ENCODE results near the gene MTCL3.

MTCL3 gene

DNA sequence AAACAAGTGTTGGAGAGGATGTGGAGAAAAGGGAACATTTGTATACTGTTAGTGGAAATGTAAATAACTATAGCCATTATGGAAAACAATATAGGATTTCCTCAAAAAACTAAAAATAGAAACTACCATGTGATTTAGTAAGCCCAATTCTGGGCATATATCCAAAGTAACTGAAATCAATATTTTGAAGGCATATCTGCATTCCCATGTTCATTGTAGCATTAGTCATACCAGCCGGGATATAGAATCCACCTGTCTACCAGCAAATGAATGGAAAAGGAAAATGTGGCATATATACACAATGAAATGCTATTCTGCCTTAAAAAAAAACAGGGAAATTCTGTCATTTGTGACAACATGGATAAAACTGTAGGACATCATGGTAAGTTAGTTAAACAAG lies 42.5 kb upstream of the MTCL3 start:
- no peak overlapping the region for H3K27ac ChIP-seq
- H3K4me1 ChIP-seq: no peaks in the 10 kb centered on the region
- H3K4me3 ChIP-seq: no peak overlapping the region
- H3K9me3 ChIP-seq: no peaks in the 10 kb centered on the region
- TF ChIP-seq, protein P1, sequence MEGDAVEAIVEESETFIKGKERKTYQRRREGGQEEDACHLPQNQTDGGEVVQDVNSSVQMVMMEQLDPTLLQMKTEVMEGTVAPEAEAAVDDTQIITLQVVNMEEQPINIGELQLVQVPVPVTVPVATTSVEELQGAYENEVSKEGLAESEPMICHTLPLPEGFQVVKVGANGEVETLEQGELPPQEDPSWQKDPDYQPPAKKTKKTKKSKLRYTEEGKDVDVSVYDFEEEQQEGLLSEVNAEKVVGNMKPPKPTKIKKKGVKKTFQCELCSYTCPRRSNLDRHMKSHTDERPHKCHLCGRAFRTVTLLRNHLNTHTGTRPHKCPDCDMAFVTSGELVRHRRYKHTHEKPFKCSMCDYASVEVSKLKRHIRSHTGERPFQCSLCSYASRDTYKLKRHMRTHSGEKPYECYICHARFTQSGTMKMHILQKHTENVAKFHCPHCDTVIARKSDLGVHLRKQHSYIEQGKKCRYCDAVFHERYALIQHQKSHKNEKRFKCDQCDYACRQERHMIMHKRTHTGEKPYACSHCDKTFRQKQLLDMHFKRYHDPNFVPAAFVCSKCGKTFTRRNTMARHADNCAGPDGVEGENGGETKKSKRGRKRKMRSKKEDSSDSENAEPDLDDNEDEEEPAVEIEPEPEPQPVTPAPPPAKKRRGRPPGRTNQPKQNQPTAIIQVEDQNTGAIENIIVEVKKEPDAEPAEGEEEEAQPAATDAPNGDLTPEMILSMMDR (IDR thresholded peaks at IDR 0.05): no peak
- no peak for TF ChIP-seq POLR2AphosphoS5 (IDR thresholded peaks at IDR 0.05)
- no peaks in the 10 kb centered on the region for H3K36me3 ChIP-seq
- no peak for DNase-seq (ENCODE audit: low spot score in 2 of 2)
- intact Hi-C loops (cut with DNase I; ENCODE audit: low total_unique reads): no loop called here
- H3K27me3 ChIP-seq: no peaks in the 10 kb centered on the region

DNA sequence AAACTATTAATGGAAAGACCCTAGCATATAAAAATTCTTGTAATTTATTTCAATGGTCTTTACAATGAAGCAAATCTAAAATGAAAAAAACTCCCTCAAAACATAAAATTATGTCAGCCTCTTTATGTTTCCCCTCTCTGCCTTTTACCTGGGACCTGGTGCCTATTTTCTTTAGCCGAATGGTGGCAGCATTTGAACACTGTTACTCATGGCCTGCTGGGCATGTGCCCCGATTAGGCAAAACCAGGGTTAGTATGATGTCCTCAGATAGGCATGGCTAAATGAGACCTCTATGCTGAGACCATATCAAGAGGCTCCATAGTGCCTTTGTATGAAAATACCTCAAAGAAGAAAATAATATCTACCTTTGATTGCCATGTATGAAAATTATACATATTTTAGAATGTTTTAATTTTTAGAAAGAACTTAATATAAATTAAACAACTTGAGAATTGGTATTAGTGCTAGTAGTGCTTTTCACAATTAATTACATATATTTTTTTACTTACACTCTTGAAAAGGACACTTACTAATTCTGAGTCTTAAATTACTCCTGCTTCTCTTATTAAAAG lies 35.4 kb upstream of the MTCL3 start:
- Histone ChIP-seq H3K9me3 (no peaks in the 10 kb centered on the region), H3K27me3 (no peaks in the 10 kb centered on the region), H3K36me3 (no peaks in the 10 kb centered on the region), H3K27ac (no peak overlapping the region), H3K4me1 (no peaks in the 10 kb centered on the region), H3K4me3 (no peak overlapping the region)
- no peak for TF ChIP-seq POLR2A (IDR thresholded peaks at IDR 0.05)
- TF ChIP-seq POLR2AphosphoS5 (IDR thresholded peaks at IDR 0.05): no peak
- TF ChIP-seq, protein P1 (IDR thresholded peaks at IDR 0.05): no peak
- DNase-seq (ENCODE audit: low spot score in 2 of 2): no peak
- intact Hi-C loops (cut with DNase I; ENCODE audit: low total_unique reads): no loop called here

DNA sequence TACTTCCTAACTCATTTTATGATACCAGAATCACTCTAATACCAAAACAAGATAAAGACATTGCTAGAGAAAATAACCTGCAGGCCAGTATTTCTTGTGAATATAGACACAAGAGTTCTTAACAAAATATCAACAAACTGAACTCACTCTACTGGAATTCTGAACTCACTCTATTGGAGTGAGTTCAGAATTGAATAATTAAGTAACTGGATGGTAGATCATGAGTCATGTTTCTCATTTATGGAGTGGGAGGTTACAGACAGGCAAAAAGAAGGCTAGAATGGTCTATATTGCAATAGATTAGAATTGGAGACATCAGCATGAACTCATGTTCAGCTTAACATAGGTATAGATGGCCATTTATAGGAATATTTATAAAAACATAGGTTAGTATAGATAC lies 31.3 kb upstream of the MTCL3 start:
- no peak overlapping the region for H3K27ac ChIP-seq

DNA sequence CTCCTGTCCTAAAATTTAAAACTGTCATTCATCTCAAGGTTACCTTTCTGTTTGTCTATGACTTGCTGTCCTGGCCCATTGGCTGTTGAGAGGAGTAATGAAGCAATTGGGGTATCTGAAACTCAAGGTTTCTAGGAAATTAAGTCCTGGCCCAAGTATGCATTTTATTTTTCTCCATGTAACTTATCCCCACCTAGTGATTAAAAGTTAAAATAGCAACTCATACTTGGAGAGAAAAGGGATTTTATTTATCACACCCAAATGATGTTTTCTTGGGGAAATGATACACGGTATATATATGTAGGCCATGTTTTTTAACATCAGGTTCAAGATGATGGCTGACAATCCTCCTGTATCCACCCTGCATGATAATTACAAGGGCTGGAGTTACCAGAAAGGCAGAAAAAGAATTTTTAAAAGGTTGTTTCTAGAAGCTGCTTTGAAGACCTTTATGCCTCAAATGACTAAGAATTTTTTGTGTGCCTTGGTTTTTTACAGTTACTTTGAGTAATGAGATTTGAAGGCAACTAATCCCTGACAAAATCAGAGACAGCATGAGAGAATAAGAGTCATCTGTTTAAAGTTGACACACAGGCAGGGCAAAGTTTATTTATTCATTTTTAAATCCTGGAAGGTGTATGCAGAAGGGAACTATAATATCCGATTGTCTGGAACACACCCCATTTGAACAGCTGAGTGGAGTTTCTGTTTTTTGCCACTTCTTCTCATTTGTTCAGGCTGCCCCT lies 28.9 kb upstream of the MTCL3 start:
- intact Hi-C loops (cut with DNase I; ENCODE audit: low total_unique reads): no loop called here
- no peaks in the 10 kb centered on the region for H3K9me3 ChIP-seq
- no peaks in the 10 kb centered on the region for H3K4me1 ChIP-seq
- H3K27me3 ChIP-seq: no peaks in the 10 kb centered on the region
- TF ChIP-seq POLR2A (IDR thresholded peaks at IDR 0.05): no peak
- TF ChIP-seq POLR2AphosphoS5 (IDR thresholded peaks at IDR 0.05): no peak
- TF ChIP-seq, protein P1 (IDR thresholded peaks at IDR 0.05): no peak
- H3K4me3 ChIP-seq: no peak overlapping the region
- DNase-seq (ENCODE audit: low spot score in 2 of 2): no peak
- H3K27ac ChIP-seq: no peak overlapping the region
- no peaks in the 10 kb centered on the region for H3K36me3 ChIP-seq

More for the DNA sequence above, 31.3 kb upstream of the MTCL3 start:
- H3K4me1 ChIP-seq: no peaks in the 10 kb centered on the region
- intact Hi-C loops (cut with DNase I; ENCODE audit: low total_unique reads): no loop called here
- TF ChIP-seq POLR2AphosphoS5 (IDR thresholded peaks at IDR 0.05) (no peak), POLR2A (IDR thresholded peaks at IDR 0.05) (no peak)
- TF ChIP-seq, protein P1 (IDR thresholded peaks at IDR 0.05): no peak
- no peak overlapping the region for H3K4me3 ChIP-seq
- no peak for DNase-seq (ENCODE audit: low spot score in 2 of 2)
- H3K27me3 ChIP-seq: no peaks in the 10 kb centered on the region
- H3K36me3 ChIP-seq: no peaks in the 10 kb centered on the region
- no peaks in the 10 kb centered on the region for H3K9me3 ChIP-seq

DNA sequence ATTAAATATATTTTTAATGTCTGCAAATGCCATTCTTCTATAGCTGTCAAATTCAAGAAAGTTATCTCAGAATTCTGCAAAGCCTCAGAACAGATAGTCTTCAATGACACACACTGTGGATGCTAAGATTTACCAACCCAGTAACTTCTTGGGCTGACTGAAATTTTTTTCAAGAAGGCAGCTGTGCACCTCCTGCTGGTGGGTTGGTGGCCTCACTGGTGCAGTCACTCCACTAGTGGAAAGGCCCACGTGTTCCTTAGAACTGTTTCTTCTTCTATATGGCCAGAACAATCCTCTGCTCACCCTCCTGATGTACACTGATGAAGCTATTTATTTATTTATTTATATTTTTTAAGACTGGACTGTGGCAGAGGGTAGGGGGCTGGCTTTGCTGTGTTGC lies 28.1 kb upstream of the MTCL3 start:
- no peak for TF ChIP-seq POLR2A (IDR thresholded peaks at IDR 0.05)
- intact Hi-C loops (cut with DNase I; ENCODE audit: low total_unique reads): no loop called here

More for the DNA sequence above, 28.1 kb upstream of the MTCL3 start:
- no peak overlapping the region for H3K4me3 ChIP-seq
- H3K27me3 ChIP-seq: no peaks in the 10 kb centered on the region
- no peaks in the 10 kb centered on the region for H3K36me3 ChIP-seq
- H3K4me1 ChIP-seq: no peaks in the 10 kb centered on the region
- DNase-seq (ENCODE audit: low spot score in 2 of 2): no peak
- no peak overlapping the region for H3K27ac ChIP-seq
- no peaks in the 10 kb centered on the region for H3K9me3 ChIP-seq

Measured in breast epithelium (tissue), 4 donors.